GM12875 (cell line): ENCODE data around the gene CPSF2.
"Not testable (repeated sequence)": the region's sequence is repeated elsewhere in the genome, so short reads cannot be mapped to it uniquely, and the experiment has no call there.

Experiments used
- H3K4me3 ChIP-seq: one replicate; pipeline ENCODE4 v1.5.1; 2011; ENCODE audit warnings: low read depth, low read length, control low read depth
- CTCF ChIP-seq: IDR thresholded peaks from 2 replicates; pipeline ENCODE4 v1.5.1; 2011; ENCODE audit warnings: low read depth, mild to moderate bottlenecking, control low read depth, inconsistent platforms, low read length, moderate library complexity, borderline replicate concordance; ENCODE audit not compliant: insufficient read depth

The CPSF2 gene

GRCh38 chr14:92176476-92176875, 54.7 kb downstream of the CPSF2 start:
- no peak overlapping the region for H3K4me3 ChIP-seq
- TF ChIP-seq CTCF: no peak

DNA sequence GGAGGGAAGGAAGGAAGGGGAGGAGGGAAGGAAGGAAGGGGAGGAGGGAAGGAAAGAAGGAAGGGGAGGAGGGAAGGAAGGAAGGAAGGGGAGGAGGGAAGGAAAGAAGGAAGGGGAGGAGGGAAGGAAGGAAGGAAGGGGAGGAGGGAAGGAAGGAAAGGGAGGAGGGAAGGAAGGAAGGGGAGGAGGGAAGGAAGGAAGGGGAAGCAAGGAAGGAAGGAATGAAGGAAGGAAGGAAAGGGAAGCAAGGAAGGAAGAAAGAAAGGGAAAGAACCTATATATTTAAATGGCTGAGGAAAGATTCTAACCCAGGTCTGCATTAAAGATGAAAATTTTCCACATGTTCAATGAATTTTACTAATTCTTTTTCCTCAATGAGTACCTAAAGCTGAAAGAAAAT, 57.4 kb downstream of the CPSF2 start:
- not testable (repeated sequence) for H3K4me3 ChIP-seq

DNA sequence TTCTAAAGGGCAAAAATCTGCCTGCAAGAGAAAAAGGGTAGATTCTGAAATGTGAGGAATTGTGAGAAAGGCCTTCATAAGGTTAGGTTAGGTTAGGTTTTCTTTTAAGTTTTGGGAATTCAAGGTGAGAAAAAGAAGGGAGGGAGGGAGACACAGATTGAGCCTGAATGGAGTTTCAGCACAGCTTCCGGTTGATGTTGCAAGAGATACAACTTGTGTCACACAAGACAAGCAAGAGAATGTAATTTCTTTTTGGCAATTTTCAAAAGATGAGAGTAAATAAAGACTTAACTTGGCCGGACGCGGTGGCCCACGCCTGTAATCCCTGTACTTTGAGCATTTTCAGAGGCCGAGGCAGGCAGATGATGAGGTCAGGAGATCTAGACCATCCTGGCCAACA, 63.8 kb downstream of the CPSF2 start:
- no peak for TF ChIP-seq CTCF
- no peak overlapping the region for H3K4me3 ChIP-seq

- not testable (repeated sequence) for H3K4me3 ChIP-seq
Observed at GRCh38 chr14:92187616-92188015, 65.8 kb downstream of the CPSF2 start.

GRCh38 chr14:92190768-92191167, 69.0 kb downstream of the CPSF2 start:
- no peak for TF ChIP-seq CTCF

GRCh38 chr14:92198804-92199203, 77.0 kb downstream of the CPSF2 start:
- no peak for TF ChIP-seq CTCF
- no peak overlapping the region for H3K4me3 ChIP-seq

More at GRCh38 chr14:92190768-92191167, 69.0 kb downstream of the CPSF2 start:
- no peak overlapping the region for H3K4me3 ChIP-seq

GRCh38 chr14:92199763-92200162, 78.0 kb downstream of the CPSF2 start:
- TF ChIP-seq CTCF: no peak
- H3K4me3 ChIP-seq: no peak overlapping the region

- H3K4me3 ChIP-seq: no peak overlapping the region
- no peak for TF ChIP-seq CTCF
Observed at GRCh38 chr14:92203116-92203515, 81.3 kb downstream of the CPSF2 start.
